Measurements from ENCODE around the gene MED25.

GRCh38 chr19:49881186-49881585 is 63.1 kb downstream of the MED25 start:
- TF ChIP-seq CTCF (IDR thresholded peaks at IDR 0.05), result no peak
- no peak for TF ChIP-seq POLR2A (IDR thresholded peaks at IDR 0.05)
- TF ChIP-seq EP300 (IDR thresholded peaks at IDR 0.05), result no peak
